HG03064 (cell line): ENCODE data around the gene NOX4.
"Not testable (repeated sequence)": the region's sequence is repeated elsewhere in the genome, so short reads cannot be mapped to it uniquely, and the experiment has no call there.

Experiments used
- ATAC-seq: cut with Tn5 transposase; IDR thresholded peaks from one replicate; pipeline ENCODE4 v1.9.1; 2021; ENCODE audit warnings: low read depth; ENCODE audit not compliant: unreplicated experiment

NOX4 gene

GRCh38 chr11:89463266-89463780 lies 27.9 kb downstream of the NOX4 start:
- ATAC-seq = no peak

- no peak for ATAC-seq
Observed at GRCh38 chr11:89458716-89459115, 32.5 kb downstream of the NOX4 start.

- ATAC-seq = no peak
Observed at GRCh38 chr11:89457190-89457589, 34.0 kb downstream of the NOX4 start.

- no peak for ATAC-seq
Observed at GRCh38 chr11:89456681-89457080, 34.5 kb downstream of the NOX4 start.

GRCh38 chr11:89452780-89453179 lies 38.4 kb downstream of the NOX4 start:
- ATAC-seq = no peak

GRCh38 chr11:89447845-89448244 lies 43.3 kb downstream of the NOX4 start:
- no peak for ATAC-seq

- ATAC-seq = no peak
Observed at GRCh38 chr11:89443361-89444322, 47.5 kb downstream of the NOX4 start.

- ATAC-seq = no peak
Observed at GRCh38 chr11:89442801-89443200, 48.4 kb downstream of the NOX4 start.

GRCh38 chr11:89441606-89442005 lies 49.6 kb downstream of the NOX4 start:
- ATAC-seq = no peak

- ATAC-seq = no peak
Observed at GRCh38 chr11:89437317-89437716, 53.9 kb downstream of the NOX4 start.

GRCh38 chr11:89436071-89436470 lies 55.1 kb downstream of the NOX4 start:
- no peak for ATAC-seq

- no peak for ATAC-seq
Observed at GRCh38 chr11:89433278-89433677, 57.9 kb downstream of the NOX4 start.

GRCh38 chr11:89432182-89432581 lies 59.0 kb downstream of the NOX4 start:
- ATAC-seq = not testable (repeated sequence)

GRCh38 chr11:89426501-89426900 lies 64.7 kb downstream of the NOX4 start:
- not testable (repeated sequence) for ATAC-seq

- ATAC-seq = no peak
Observed at GRCh38 chr11:89421718-89422117, 69.5 kb downstream of the NOX4 start.

- ATAC-seq = no peak
Observed at GRCh38 chr11:89420981-89421380, 70.2 kb downstream of the NOX4 start.

- no peak for ATAC-seq
Observed at GRCh38 chr11:89416961-89417360, 74.2 kb downstream of the NOX4 start.

GRCh38 chr11:89411112-89411511 lies 80.1 kb downstream of the NOX4 start:
- not testable (repeated sequence) for ATAC-seq

- not testable (repeated sequence) for ATAC-seq
Observed at GRCh38 chr11:89410666-89411065, 80.5 kb downstream of the NOX4 start.

GRCh38 chr11:89408441-89408840 lies 82.7 kb downstream of the NOX4 start:
- ATAC-seq = not testable (repeated sequence)

- no peak for ATAC-seq
Observed at GRCh38 chr11:89405629-89406028, 85.5 kb downstream of the NOX4 start.

- not testable (repeated sequence) for ATAC-seq
Observed at GRCh38 chr11:89391654-89392053, 99.5 kb downstream of the NOX4 start.
